Muscle of arm (tissue), 12 donors: ENCODE data around the gene EFHC1. TPM values are rescaled to one million over a fixed set of nuclear protein-coding genes. Genes with fewer than 3 reads are reported as not detected.

ENCODE experiments used
- DNase-seq: peaks from one replicate; pipeline ENCODE4 v3.0.0-alpha.2; 2013
- polyA plus RNA-seq, 12 donors: library from polyadenylated mRNA; unstranded; fragments of 120-200 nt; gene quantifications; one replicate each; pipeline ENCODE4 v1.2.1, GENCODE V29; 2013; ENCODE audit not compliant: insufficient read length in 12 of 12

EFHC1 gene
- polyA plus RNA-seq, 12 donors = 14.4 to 72.6 (median 23.4) TPM; not detected in 1

GRCh38 chr6:52393780-52394179 lies 26.4 kb upstream of the EFHC1 start:
- no peak for DNase-seq

GRCh38 chr6:52394251-52394666 lies 25.9 kb upstream of the EFHC1 start:
- no peak for DNase-seq

GRCh38 chr6:52395969-52396368 lies 24.2 kb upstream of the EFHC1 start:
- DNase-seq = no peak

GRCh38 chr6:52399511-52400312 lies 20.4 kb upstream of the EFHC1 start:
- DNase-seq = peak; percentile 25

GRCh38 chr6:52400313-52401041 lies 19.7 kb upstream of the EFHC1 start:
- DNase-seq = no peak

GRCh38 chr6:52403086-52403485 lies 17.1 kb upstream of the EFHC1 start:
- no peak for DNase-seq

GRCh38 chr6:52403627-52404026 lies 16.5 kb upstream of the EFHC1 start:
- DNase-seq = no peak

- no peak for DNase-seq
Measured at GRCh38 chr6:52405243-52405642, 14.9 kb upstream of the EFHC1 start.

- DNase-seq = no peak
Measured at GRCh38 chr6:52407467-52407866, 12.7 kb upstream of the EFHC1 start.

- DNase-seq = no peak
Measured at GRCh38 chr6:52409499-52409898, 10.6 kb upstream of the EFHC1 start.

GRCh38 chr6:52410979-52411378 lies 9.2 kb upstream of the EFHC1 start:
- no peak for DNase-seq

GRCh38 chr6:52411911-52412310 lies 8.2 kb upstream of the EFHC1 start:
- DNase-seq = no peak

- no peak for DNase-seq
Measured at GRCh38 chr6:52415333-52415732, 4.8 kb upstream of the EFHC1 start.

- DNase-seq = no peak
Measured at GRCh38 chr6:52415917-52416628, 4.1 kb upstream of the EFHC1 start.

GRCh38 chr6:52416629-52417151 lies 3.5 kb upstream of the EFHC1 start:
- DNase-seq = peak; percentile 68

- no peak for DNase-seq
Measured at GRCh38 chr6:52417675-52418111, 2.4 kb upstream of the EFHC1 start.

GRCh38 chr6:52418606-52419005 lies 1.5 kb upstream of the EFHC1 start:
- no peak for DNase-seq

GRCh38 chr6:52420668-52421358 lies 671 bp downstream of the EFHC1 start:
- peak; percentile 46 for DNase-seq

- DNase-seq = no peak
Measured at GRCh38 chr6:52422156-52422555, 2.0 kb downstream of the EFHC1 start.

- DNase-seq = no peak
Measured at GRCh38 chr6:52423448-52423847, 3.3 kb downstream of the EFHC1 start.

GRCh38 chr6:52423971-52424381 lies 3.8 kb downstream of the EFHC1 start:
- peak; percentile 27 for DNase-seq

GRCh38 chr6:52424513-52424912 lies 4.4 kb downstream of the EFHC1 start:
- no peak for DNase-seq
